Stimulated activated naive CD8-positive, alpha-beta T cell treated with anti-CD3 and anti-CD28 coated beads, Interleukin-15, Interleukin-2, amounts not matched to agents 100 U/mL and 50 U/mL, for 24 hours (primary cell): Measurements from ENCODE around the gene AP3B1.

ENCODE experiments used
- ATAC-seq: fragments of 150-1000 bp; cut with Tn5 transposase; one replicate; pipeline ENCODE4 v1.10.0; 2021
- DNase-seq: peaks from one replicate; pipeline ENCODE4 v3.0.0; 2021

The AP3B1 gene

DNA sequence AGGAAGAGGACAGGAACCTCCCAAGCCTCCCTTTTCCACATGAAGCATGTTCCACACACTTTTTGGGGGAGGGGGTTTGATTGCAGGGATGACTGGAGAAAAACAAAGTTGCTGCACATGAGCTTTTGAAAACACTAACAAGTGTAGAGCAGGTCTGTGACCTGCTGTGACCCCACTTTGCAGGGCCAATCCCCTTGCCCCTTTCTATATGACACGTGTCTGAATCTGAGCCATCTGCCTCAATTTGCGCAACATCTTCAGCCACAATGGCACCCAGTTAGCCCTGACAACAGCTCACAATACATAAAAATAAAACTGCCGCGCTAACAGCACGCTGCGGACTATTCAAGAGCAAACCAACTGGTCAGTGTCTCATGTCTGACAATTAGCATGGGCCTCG is 290.6 kb downstream of the AP3B1 start:
- DNase-seq (no peak), ATAC-seq (no peak)

- DNase-seq: no peak
Measured at GRCh38 chr5:78003450-78003849, 291.0 kb downstream of the AP3B1 start.

GRCh38 chr5:78002690-78003089 is 291.8 kb downstream of the AP3B1 start:
- no peak for ATAC-seq
- no peak for DNase-seq

More at GRCh38 chr5:78003450-78003849, 291.0 kb downstream of the AP3B1 start:
- no peak for ATAC-seq

DNA sequence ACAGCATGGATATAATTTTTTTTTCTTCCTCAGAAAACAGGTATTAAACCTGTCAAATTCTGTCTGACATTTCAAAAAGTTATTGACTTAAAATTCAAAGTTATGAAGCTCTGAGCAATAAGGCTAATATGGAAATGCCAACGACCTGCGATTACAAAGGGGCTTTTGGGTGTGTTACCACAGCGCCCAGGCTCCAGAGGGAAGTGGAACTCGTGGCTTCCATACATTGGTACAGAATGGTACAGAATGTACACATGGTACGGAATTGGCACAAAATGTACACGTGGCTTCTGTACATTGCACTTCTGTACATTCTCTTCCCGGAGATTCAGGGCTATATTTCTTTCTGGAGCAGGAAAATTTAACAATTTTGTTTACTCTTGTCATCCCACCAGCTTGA is 293.3 kb downstream of the AP3B1 start:
- no peak for ATAC-seq
- no peak for DNase-seq

GRCh38 chr5:78000191-78000590 is 294.3 kb downstream of the AP3B1 start:
- ATAC-seq: no peak
- DNase-seq: no peak

DNA sequence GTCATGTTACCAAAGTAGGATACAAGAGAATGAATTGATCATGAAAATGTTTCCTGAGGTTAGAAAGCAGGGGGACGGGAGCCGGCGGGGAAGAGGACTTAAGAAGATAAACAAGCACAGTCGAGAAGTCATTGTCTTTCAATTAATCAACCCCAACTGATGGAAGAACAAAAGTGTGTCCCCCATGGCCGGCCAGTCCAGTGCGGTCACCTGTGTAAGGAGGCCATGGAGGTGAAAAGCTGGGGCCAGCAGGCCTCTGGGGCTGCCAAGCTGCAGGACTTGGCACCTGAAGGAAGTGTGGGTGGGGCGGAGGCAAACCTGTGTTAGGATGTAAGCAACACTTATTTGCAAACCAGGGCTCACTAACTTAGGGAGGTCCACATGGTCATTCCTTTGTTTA is 295.1 kb downstream of the AP3B1 start:
- ATAC-seq: no peak
- DNase-seq: no peak

- ATAC-seq (no peak), DNase-seq (no peak)
Measured at GRCh38 chr5:77996943-77997342, 297.6 kb downstream of the AP3B1 start.

- ATAC-seq: no peak
- DNase-seq: no peak
Measured at GRCh38 chr5:77995793-77996409, 298.6 kb downstream of the AP3B1 start.

DNA sequence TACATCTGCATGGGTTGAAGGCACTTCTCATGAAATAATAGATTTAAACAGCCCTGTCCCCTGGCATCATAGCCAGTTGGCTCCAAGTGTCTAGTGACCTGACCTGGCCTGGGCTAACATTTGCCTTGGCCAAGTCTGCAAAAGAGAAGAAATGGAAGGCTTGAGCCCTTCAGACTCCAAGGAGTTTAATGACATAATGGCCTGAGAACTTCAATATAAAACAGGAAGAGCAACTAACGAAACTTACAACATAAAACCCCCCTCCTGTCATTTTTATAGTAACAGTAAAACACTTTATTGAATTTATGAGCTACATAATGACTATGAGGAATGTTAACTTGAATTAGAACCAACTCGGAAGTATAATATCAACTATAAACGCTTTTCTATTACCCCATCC is 299.6 kb downstream of the AP3B1 start:
- no peak for ATAC-seq
- DNase-seq: no peak

- DNase-seq: no peak
- no peak for ATAC-seq
Measured at GRCh38 chr5:77993855-77994318, 300.6 kb downstream of the AP3B1 start.

DNA sequence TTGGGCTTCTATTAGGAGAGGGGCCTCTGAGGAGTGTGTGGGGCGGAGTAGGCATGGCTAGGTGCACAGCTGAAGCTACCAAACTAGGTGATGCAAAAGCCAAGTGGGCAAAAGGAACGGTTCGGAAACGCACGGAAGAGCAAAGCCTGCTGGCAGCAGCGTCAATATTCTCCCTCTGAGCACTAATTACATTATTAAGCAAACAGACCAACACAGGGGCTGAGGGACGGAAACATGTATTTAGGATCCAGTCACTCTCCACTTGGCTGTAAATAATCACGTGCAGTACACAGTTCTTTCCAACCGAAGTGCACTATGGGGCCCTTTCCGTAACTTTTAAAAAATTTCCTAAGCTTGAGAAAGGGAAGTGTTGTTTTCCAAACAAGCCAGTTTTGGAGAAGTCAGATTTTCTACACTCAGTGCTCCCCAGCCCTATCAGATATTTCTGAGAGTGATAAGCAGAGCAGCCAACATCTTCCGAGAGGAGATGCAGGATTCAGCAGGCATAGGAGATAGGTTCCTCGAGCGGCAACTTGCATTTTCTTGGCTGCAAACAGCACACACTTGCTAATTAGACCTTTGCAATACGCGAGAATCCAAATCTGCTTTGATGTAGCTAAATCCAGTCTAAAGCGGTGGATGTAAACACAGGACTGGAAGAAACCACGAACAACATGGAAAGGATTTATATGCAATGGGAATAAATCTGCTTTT is 301.2 kb downstream of the AP3B1 start:
- ATAC-seq (no peak), DNase-seq (no peak)

DNA sequence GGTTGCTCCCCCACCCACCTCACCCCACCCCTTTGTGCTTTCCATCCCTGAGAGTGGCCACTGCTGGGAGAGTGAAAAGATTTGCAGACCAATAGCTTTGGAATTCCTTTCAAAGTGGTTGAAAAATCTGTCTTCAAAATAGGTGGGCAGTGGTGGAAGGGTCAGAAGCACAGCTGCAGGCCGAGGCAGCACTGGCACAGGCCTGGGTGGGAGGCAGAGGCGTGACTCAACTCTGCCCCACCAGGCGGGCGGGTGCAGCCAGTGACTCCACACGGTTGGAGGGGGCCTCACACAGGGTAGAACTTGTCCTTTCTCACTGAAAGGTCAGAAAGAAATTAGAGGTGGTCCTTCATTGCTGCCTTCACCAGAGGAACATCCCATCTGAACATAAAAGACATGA is 303.4 kb downstream of the AP3B1 start:
- peak; percentile 52 for ATAC-seq
- no peak for DNase-seq

GRCh38 chr5:77990020-77990419 is 304.5 kb downstream of the AP3B1 start:
- ATAC-seq: peak; percentile 56
- DNase-seq: no peak

GRCh38 chr5:77987988-77988387 is 306.5 kb downstream of the AP3B1 start:
- DNase-seq (no peak), ATAC-seq (no peak)

DNA sequence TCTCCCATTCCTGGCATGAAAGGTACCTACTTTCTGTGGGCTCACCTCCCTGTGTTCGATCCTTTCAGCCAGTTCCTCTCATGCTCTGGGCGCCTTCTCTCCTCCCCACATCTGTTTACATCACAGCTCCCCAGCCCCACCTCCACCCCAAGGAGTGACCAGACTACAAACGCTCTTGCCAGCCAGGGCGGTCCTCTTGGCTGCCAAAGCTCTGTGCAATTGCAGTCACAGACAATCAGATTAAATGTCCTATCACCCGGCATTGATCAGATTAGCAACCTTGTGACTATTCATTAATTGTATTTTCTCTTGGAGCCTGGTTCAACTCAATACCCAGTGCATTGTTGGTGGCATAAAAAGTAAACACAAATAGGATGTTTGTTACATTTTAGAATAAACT is 307.2 kb downstream of the AP3B1 start:
- ATAC-seq (no peak), DNase-seq (no peak)

DNA sequence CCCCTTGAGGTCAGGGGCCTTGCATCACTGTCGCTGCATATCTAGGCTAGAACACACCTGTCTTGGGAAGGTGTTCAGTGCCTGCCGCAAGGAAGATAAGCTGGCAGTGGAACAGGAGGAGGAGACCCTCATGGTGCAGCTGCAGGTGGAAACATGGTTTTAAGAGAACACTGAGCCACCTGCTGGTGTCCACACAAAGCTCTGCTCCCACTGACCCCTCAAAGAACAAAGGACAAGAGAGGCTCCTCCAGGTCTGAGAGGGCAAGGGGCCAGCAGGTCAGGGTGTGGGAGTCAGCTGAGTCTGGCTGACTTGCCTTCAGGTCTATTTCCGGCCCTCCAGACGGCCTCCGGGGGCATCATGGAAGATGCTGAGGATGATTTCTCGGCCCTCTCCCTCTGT is 308.2 kb downstream of the AP3B1 start:
- ATAC-seq (no peak), DNase-seq (no peak)

GRCh38 chr5:77985247-77985646 is 309.3 kb downstream of the AP3B1 start:
- DNase-seq: no peak
- ATAC-seq: no peak

- ATAC-seq (no peak), DNase-seq (no peak)
Measured at GRCh38 chr5:77984587-77984986, 309.9 kb downstream of the AP3B1 start.

GRCh38 chr5:77983482-77984199 is 310.9 kb downstream of the AP3B1 start:
- ATAC-seq: no peak

DNA sequence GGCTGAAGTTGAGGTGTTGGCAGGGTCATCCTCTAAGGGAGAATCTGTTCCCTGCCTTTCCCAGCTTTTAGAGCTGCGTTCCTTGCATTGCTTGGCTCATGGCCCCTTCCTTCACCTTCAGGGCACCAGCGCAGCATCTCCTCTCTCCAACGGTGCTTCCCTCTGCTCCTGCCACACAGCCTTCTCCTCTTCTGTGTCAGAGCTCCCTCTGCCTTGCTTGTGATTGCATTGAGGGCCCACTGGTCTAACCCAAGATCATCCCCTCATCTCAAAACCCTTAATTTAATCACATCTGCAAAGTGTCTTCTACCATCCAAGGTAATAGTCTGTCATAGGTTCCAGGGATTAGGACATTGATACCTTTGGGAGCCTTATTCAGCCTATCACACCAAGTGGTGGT is 312.7 kb downstream of the AP3B1 start:
- DNase-seq: no peak
- no peak for ATAC-seq

More at GRCh38 chr5:77983482-77984199, 310.9 kb downstream of the AP3B1 start:
- DNase-seq: no peak

- DNase-seq (no peak), ATAC-seq (no peak)
Measured at GRCh38 chr5:77974576-77974975, 319.9 kb downstream of the AP3B1 start.

DNA sequence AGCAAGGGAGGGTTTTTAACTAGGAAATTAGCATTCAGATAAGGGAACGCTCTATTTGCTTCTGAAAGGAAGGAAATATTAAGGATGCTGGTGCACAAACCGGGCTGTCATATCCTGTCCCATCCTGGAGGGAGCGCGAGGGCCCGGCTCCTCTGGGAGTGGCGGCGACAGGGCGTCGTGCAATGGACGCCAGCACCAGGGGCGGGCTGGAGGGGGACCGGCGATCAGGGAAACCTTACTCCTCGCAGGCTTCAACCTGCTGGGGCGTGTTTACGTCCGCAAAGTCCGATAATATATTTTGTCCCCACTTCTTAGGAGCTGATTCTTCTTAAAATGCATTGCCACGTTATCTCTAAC is 321.3 kb downstream of the AP3B1 start:
- DNase-seq: no peak
- ATAC-seq: no peak

DNA sequence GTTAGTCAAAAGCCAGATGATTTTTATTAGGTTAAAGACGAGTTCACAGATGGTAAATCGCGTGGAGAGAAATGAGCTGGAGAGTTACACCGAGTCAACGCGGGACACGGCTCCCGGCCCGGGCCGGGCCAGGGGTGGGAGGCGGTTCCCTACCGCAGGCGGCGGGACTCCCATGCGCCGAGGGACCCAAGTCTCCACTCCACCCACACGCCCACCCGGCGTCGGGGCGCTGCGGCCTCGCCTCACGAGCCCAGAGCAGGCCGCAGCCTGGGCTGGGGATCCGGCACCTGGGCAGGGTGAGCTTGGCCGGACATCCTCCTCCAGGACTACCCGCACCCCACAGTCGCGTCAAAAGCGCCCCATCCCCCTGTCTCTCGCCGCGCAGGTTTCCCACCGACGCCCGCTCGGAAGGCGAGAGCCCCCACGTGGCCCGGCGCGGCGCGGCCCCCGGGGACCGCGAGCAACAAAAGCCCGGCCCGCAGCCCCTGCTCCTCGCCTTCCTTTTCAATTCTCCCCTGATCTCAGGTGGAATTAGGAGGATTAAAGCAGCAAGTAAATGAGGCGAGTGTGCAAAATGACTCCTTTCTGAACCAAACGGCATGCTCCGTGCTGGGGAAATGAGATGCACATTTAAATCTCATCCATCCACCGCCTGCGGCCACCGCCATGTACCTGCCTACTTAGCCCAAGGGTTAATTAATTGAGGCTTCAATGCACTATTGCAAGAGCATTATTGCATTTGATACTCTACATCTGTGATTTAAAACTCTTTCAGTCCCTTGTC is 321.8 kb downstream of the AP3B1 start:
- peak; percentile 51 for DNase-seq
- ATAC-seq: peak; percentile 59
